Panc1 (cell line): ENCODE data around the gene BACH2.

Experiments used
- CTCF ChIP-seq: fragments of 450-650 bp; IDR thresholded peaks from 2 replicates; pipeline ENCODE4 v1.5.1; 2017; ENCODE audit warnings: mild to moderate bottlenecking
- SIN3A ChIP-seq: IDR thresholded peaks from 2 replicates; pipeline ENCODE4 v1.6.1; 2012; ENCODE audit warnings: low read depth, mild to moderate bottlenecking, low read length, moderate library complexity, borderline replicate concordance; ENCODE audit not compliant: insufficient read depth
- TCF7L2 ChIP-seq: IDR thresholded peaks from 2 replicates; pipeline ENCODE4 v1.6.1; 2011; ENCODE audit warnings: mild to moderate bottlenecking, low read depth, low read length, inconsistent platforms

- TF ChIP-seq CTCF (no peak), TCF7L2 (no peak), SIN3A (no peak)
Observed at GRCh38 chr6:90294614-90294988, 2.0 kb downstream of the BACH2 start.
